ENCODE data around the gene RNF13.
A peak's percentile ranks its signal among the peaks of the same experiment; 100 is the strongest.
"Not testable (repeated sequence)": the region's sequence is repeated elsewhere in the genome, so short reads cannot be mapped to it uniquely, and the experiment has no call there.

RNF13 gene

DNA sequence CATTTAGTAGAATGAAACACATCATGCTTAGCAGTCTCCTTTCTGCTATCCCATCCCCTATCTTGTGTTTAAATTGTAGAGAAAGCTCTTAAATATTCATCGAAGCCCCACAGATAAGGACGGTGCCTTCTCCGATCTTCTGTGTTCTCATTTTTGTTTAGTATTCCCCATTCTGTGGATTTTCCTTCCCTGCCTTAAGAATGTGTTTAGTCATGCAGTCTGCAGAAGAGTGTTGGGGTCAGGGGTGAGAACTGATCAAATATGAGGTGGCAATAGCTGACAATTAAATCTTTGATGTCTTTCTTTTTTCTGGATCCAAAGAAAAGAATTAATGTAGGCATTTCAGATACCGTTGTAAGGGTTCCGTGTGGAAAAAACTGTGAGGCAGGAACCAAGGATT is 11.4 kb upstream of the RNF13 start:
- no peak for DNase-seq

GRCh38 chr3:149806171-149806778 is 6.7 kb upstream of the RNF13 start:
- no peak for DNase-seq

- DNase-seq = peak; percentile 47
Observed at GRCh38 chr3:149808209-149808829, 4.7 kb upstream of the RNF13 start.

DNA sequence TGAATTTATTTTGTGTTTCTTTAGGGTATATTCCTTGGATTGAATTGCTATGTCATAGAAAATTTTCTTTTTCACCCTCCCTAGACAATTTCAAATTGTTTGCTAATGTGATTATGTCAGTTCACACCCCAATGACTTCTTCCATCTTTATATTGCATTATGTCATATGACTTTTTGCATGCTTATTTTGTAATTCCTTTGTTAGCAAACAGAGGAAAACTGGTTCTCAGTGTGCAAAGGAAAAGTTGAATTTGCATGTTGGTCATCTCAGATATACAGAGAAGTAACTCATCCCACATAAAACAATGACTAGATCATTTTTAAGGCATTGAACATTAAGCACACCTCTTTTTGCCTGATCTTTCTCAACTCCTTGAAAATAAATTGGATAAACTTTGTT is 3.3 kb upstream of the RNF13 start:
- DNase-seq = no peak

- no peak for DNase-seq
Observed at GRCh38 chr3:149810846-149811245, 2.2 kb upstream of the RNF13 start.

- no peak for DNase-seq
Observed at GRCh38 chr3:149812165-149812605, 830 bp upstream of the RNF13 start.

DNA sequence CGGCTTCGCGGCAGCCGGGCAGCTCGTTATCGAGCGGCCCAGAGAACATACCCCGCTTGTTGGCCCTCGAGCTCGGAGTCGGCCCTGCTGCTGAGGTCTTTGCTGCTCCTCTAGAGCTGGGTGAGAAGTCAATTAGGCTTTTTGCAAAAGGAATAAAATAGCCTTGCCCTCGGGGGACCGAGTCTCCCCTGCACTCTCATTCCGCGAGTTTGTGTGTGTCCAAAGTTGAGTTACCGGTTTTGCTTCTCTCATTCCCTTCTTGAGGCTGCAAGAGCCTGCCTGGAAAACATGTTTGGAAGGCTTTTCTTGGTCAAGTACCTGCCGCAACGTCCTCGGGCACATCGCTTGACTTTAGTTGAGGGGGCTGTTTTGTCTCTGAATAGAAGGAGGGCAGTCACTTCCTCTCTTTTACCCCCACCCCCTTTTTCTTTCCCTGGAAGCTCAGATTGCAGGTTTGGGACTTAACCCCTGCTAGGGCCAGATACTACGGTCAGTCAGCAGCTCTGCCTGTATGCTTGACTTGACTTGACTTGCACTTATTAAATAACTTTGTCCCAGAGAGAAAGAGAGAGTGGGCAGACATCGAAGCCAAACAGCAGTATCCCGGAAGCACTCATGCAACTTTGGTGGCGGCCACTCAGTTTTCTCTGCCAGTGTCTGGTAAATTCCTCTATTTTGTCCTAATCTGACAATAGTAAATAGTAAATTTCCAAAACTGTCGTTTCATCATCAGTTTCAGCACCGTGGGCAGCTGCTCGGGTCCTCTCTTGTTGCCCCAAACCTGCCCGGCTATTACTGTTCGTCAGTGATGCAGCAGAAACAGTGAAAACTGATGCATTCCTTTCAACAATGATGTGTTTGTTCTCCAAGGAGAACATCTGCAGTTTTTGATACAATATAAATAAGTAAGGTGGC is 609 bp downstream of the RNF13 start:
- DNase-seq = no peak

DNA sequence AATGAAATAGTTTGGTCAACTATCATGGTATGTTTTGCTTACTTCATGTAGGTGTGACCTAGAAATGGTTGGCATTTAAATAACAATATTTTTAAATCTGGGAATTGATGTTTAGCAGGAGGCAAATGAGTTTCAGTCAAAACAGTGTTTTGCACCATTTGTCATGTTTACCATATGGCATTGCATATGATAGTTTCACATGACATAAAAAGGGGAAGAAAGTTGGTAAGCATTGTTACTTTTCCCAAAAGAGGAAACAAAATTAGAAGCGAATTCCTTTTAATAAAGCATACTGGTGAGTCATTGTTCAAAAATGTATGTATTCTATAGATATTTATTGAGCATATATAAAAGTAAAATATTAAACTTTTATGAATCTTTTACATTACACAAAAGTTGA is 2.3 kb downstream of the RNF13 start:
- DNase-seq = no peak

GRCh38 chr3:149815728-149816127 is 2.7 kb downstream of the RNF13 start:
- no peak for DNase-seq

DNA sequence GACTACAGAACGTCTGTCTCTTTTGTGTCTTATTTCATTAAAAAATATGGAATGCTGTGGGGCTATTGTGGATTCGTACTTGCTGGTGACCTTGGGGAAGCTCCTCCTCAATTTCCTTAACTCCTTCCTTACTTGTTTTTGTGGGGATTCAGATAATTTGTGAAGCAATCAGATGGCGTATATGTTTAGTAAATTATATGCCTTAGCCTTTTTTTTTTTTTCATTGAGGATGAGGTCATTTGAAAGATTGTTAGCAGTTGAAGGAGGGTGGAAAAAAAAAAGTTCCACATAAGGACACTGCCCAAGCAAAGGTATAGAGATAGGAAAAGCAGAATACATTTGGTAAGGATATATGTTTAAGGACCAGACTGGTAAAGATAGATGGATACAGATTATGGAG is 3.3 kb downstream of the RNF13 start:
- no peak for DNase-seq

DNA sequence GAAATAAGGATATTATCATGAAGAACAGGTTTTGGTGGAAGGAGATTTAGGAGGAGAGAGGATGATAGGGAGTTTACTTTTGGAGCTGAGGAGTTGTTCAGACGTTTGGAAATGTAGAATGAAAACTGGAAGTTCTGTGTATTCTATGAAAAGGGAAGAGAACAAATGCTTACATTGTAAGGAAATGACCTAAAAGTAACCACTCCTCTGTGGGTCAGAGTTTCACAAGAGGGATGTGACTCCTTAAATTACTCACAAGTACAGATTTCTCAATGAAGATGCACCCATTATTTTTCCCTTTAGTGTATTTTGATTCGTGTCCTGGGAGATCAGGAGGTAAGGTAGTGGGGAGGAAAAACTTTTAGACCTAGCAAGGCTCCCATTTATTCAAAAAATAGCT is 4.0 kb downstream of the RNF13 start:
- no peak for DNase-seq

DNA sequence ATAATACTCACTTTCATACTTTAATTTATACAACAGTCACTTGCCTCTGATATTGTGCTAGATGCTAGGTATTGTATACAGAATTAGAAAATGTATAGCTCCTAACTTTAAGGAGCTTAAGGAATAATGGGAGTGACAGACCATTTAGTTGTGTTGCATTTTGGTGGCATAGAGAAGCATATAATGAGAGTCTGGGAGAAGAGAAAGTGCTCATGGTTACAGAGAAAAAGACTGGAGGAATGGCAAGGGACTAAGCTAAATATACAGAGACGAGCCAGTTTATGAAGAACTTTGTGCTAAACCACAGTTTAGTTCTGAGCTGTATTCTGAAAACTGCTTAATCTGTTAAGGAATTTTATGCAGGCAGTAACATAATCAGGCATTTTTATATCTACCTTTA is 6.4 kb downstream of the RNF13 start:
- DNase-seq = no peak

- DNase-seq = no peak
Observed at GRCh38 chr3:149820183-149820582, 7.2 kb downstream of the RNF13 start.

GRCh38 chr3:149826636-149827035 is 13.6 kb downstream of the RNF13 start:
- DNase-seq = no peak

- DNase-seq = no peak
Observed at GRCh38 chr3:149828390-149828789, 15.4 kb downstream of the RNF13 start.

DNA sequence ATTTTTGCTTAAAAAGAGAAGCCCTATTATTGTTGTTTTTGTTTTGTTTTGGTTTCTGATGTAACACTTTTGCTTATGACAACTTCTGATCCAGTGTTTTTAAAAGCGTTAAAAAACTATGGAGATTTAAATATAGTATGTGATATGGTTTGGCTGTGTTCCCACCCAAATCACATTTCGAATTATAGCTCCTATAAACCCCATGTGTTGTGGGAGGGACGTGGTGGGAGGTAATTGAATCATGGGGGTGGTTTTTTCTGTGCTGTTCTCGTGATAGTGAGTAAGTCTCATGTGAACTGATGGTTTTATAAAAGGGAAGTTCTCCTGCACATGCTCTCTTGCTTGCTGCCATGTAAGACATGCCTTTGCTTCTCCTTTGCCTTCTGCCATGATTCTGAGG is 16.6 kb downstream of the RNF13 start:
- DNase-seq = not testable (repeated sequence)

GRCh38 chr3:149830902-149831301 is 17.9 kb downstream of the RNF13 start:
- no peak for DNase-seq

DNA sequence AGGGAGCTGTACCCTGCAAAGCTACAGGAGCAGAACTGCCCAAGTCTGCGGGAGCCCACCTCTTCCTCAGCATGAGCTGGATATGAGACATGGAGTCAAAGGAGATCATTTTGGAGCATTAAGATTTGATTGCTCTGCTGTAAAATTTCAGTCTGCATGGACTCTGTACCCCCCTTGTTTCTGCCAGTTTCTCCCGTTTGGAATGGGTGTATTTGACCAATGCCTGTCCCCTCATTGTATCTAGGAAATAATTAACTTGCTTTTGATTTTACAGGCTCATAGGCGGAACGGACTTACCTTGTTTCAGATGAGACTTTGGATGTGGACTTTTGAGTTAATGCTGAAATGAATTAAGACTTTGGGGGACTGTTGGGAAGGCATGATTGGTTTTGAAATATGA is 18.3 kb downstream of the RNF13 start:
- DNase-seq = no peak

- no peak for DNase-seq
Observed at GRCh38 chr3:149832086-149832485, 19.1 kb downstream of the RNF13 start.

GRCh38 chr3:149833241-149833640 is 20.2 kb downstream of the RNF13 start:
- DNase-seq = no peak

DNA sequence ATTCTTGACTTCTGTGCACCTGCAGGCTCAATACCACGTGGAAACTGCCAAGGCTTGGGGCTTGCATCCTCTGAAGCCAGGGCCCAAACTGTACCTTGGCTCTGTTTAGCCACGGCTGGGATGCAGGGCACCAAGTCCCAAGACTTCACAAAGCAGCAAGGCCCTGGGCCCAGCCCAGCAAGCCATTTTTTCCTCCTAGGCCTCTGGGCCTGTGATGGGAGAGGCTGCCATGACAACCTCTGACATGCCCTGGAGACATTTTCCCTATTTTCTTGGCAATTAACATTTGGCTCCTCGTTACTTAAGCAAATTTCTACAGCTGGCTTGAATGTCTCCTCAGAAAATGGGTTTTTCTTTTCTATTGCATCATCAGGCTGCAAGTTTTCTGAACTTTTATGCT is 25.5 kb downstream of the RNF13 start:
- not testable (repeated sequence) for DNase-seq

GRCh38 chr3:149839469-149839868 is 26.5 kb downstream of the RNF13 start:
- DNase-seq = not testable (repeated sequence)

DNA sequence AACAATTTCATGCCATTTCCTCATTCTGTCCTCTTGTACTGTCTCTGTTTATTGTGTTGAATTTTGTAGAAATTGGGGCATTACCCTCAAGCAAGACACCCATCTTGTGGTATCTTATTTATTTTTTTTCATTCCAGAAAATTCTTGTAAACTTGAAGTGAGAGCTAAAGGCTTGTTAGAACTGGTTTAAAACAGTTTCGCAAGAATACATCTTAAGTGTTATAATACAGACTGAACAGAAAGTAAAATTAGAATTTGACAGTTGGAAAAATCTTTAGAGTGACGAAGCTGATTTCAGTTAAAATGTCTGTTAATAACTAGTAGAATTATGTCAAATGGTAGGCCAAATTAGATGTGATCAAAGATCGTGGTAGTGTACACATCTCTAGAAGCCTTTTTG is 26.9 kb downstream of the RNF13 start:
- no peak for DNase-seq

DNA sequence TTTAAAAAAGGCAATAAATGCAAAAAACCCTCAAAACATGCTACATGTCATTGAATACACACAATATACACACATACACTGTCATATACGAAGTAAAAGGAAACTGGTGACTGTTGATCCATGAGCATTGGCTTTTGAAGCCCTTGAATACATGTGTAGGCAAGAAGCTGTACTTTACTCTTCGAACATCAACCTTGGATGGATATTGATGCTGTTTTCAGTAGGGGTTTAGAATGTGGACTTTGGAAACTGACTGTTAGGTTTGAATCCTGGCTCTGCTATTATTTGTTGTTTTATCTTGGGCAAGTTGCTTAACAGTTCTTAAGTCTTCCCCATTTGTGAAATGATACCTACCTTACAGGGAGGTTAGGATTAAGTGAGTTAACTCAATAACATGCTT is 30.5 kb downstream of the RNF13 start:
- no peak for DNase-seq
